ENCODE results near the gene KRT83.
"Not testable (repeated sequence)": the region's sequence is repeated elsewhere in the genome, so short reads cannot be mapped to it uniquely, and the experiment has no call there.

The KRT83 gene

DNA sequence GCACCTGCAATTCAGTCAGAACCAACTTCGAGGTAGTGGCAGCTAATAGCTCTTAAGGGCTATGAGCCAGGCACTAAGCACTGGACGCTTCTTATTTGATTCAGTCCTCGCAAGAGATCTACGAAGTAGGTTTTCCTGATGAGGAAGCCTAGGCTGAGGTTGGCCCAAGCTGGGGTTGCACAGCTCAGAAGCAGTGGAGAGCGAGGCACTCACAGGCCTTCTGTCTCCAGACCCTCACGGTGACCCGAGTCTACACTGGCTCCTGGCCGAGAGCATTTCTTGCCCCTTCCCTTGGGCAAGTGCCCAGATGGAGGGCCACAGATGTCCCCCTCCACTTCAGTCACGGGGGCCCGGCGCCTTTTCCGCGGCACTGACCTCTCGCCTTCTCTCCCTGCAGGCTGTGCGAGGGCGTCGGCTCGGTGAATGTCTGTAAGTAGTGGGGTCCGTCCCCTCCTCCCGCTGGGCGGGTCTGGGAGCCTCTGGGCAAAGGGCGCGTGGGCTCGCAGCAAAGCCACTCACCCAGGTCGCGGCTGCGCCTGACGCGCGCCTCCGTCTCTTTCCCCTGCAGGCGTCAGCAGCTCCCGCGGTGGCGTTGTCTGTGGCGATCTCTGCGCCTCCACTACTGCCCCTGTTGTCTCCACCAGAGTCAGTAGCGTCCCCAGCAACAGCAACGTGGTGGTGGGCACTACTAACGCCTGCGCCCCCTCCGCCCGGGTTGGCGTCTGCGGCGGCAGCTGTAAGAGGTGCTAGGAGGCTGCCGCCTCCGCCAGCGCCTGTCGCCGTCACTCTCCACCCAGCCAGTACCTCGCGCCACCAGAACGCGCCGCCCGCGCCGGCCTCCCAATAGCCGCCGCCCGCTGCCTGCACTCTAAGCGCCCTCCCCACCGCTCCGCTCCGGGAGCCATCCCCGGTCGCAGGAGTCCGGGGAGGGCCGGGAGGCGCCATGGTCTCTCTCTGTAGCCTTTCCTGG lies 13.1 kb downstream of the KRT83 start:
- DNase-seq: peak; percentile 22

DNA sequence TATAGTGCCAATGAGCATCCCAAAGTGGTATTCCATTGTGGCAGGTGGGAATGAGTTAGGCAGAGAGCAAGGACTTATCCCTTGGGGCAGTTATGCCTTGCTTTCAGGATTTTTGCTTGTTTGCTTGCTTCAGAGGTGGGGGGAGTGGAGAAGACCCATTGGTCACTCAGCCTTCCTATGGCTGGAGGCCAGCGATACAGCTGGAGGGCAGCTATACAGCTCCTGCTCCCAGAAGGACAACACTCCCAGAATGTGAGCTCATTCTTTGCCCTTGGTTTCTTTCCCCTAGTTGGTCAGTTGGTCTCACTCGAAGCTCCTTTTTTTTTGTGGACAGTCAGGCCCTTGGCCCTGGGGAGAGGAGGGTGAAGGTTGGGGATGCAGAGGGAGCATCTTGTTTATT lies 14.5 kb downstream of the KRT83 start:
- no peak for DNase-seq

DNA sequence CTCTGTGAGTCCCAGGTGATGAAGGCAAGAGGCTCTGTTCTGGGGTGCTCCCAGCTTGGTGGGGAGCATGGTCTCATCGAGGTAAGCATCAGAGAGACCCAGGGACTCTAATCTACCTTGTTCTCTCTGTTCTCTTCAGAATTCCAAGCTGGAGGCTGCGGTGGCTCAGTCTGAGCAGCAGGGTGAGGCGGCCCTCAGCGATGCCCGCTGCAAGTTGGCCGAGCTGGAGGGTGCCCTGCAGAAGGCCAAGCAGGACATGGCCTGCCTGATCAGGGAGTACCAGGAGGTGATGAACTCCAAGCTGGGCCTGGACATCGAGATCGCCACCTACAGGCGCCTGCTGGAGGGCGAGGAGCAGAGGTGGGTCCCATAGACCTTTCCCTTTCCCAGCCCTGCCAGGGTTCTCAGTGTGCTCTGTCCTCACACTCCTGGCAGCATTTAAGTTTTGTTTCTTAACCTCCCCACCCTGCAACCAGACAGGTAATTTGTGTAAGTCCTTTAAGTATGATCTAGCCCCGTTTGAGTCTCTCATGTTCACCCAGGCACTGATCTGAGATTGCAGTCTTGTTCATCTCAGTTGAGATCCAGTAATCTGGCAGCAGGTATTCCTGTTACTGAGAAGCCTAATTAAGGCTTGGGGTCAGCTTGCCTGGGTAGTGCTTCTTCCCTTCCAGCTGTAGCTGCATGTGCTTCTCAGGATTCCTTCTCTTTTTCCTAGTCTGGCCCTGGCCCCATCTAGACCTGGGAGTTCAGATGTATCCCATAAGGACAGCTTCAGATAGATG lies 15.1 kb downstream of the KRT83 start:
- no peak for DNase-seq

DNA sequence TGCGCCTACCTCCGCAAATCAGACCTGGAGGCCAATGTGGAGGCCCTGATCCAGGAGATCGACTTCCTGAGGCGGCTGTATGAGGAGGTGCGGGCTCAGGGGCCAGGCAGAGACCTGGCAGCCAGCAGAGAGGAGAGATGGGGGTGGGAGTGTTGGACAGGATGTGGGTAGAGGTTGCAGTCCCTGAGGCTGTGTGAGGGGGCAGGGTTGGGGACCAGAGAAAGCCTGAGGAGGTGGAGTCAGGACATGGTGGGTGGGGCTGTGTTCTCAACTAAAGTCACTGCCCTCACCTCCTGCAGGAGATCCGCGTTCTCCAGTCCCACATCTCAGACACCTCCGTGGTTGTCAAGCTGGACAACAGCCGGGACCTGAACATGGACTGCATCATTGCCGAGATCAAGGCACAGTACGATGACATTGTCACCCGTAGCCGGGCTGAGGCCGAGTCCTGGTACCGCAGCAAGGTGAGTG lies 16.2 kb downstream of the KRT83 start:
- not testable (repeated sequence) for DNase-seq

- not testable (repeated sequence) for DNase-seq
Observed at GRCh38 chr12:52302242-52302914, 18.8 kb downstream of the KRT83 start.

GRCh38 chr12:52301721-52302120 lies 19.5 kb downstream of the KRT83 start:
- DNase-seq: not testable (repeated sequence)

DNA sequence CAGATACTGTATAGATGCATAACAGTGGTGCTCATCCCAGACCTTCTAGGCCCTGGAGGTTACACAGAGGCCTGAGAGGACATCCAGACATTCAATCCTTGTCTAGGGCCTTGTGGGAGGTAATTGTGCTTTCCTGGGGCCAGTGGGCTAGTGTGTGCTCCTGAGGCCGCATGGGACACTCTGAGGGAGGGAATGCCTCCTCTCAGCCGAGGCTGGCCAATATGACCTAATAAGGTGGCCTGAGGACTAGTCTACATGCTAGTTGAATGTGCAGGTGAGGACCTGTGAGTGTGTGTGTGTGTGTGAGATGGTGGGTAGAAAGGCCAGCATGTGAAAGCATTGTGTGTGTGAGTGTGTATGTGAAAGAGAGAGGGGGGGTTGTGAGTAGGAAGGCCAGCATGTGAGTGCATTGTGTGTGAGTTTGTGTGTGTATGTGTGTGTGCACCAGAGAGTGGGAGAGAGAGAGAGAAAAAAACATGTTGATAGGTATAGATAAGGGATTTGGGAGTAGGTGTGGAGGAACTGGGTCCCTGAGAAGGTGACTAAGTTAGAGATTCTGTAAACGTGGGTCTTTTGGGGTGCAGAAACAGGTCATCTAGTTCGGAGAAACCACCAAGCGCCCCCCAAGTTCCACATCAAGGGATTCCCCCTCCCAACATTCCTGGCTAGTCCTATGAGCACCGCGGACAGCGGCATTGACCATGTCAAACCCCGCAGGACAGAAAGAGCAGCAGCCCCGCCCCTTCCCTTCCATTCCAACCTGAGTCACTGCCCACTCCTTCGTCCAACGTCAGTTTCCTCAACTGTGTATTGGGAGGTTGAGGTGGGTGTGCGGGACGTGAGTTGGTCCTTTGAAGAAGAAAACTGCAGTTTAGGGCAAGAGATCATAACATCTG lies 20.2 kb downstream of the KRT83 start:
- DNase-seq: no peak

DNA sequence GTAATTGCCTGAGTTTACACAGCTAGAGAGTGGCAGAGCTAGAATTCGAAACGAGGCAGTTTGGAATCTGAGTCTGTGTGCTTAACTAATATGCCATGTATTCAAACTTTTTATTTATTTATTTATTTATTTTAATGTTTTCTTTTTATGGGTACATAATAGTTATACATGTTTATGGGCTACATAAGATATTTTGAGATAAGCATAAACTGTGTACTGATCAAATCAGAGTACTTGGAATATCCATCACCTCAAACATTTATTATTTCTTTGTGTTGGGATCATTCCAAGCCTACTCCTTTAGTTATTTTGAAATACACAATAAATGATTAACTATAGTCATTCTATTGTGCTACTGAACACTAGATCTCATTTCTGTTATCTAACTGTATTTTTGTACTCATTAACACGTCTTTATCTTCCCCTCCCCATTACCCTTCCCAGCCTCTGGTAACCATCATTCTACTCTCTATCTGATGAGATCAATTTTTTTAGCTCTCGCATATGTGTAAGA lies 22.5 kb downstream of the KRT83 start:
- DNase-seq: no peak

DNA sequence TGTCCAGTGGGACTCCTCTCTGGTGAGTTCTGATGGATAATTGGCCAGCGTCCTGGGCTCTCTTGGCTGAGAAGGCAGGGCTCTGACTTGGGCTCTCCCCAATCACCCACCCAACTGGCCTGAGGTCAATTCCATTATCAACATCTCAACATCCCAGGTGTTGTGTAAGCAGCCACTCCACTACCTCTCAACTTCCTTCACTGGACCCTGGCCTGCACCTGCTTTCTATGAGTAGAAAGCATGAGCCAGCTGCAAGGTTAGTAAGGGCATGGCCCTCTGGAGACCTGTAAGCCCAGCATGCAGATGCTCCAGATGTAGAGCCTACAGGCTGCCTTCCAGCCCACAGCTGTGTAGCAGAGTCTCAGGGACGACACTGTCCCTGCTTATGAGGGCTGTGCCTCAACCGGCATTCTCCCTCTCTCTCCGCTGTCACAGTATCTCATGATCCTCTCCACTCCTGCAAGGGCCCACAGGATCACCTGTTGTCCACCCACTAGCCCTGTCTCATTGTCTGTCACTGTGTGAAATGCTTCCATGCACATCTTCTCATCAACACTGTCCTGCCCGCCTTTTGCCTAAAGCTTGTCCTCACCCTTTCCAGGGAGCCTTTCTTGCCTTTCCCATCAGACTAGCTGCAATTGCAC lies 24.5 kb downstream of the KRT83 start:
- no peak for DNase-seq

GRCh38 chr12:52295663-52296062 lies 25.5 kb downstream of the KRT83 start:
- DNase-seq: no peak

DNA sequence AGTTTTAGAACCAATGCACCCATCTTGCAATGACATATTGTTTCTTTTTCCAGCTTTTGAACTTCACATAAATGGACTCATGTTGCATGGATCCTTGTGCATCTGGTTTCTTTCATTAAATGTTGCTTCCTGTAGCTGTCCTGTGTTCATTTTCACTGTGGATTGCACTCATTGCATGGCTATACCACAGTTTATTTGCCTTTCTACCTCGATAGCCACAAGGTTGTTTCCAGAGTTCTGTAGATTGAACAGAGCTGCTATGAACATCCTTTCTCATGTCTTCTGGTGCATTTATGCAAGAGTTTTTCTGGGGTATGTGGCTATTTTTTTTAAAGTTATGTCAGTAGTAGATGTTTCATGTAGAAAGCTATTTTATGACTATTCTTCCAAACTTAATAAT lies 26.4 kb downstream of the KRT83 start:
- no peak for DNase-seq

DNA sequence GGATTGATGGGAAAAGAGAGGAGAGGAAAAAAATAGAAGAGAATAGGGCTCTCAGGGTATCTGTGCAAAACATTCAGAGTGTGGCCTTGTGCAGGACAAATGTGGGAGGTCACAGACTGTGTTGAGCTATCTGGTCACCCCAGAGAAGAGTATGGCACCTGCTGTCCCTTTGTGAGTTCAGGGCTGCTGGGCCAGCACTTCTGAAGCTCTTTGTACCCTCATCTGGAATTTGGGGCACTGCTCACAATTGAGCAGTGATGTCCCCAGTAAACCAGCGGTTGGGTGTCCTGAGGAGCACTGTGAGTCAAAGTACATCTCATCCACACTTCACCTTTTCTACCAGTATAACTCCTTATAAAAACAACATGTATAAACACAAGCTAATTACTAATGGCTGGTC lies 27.3 kb downstream of the KRT83 start:
- DNase-seq: no peak

DNA sequence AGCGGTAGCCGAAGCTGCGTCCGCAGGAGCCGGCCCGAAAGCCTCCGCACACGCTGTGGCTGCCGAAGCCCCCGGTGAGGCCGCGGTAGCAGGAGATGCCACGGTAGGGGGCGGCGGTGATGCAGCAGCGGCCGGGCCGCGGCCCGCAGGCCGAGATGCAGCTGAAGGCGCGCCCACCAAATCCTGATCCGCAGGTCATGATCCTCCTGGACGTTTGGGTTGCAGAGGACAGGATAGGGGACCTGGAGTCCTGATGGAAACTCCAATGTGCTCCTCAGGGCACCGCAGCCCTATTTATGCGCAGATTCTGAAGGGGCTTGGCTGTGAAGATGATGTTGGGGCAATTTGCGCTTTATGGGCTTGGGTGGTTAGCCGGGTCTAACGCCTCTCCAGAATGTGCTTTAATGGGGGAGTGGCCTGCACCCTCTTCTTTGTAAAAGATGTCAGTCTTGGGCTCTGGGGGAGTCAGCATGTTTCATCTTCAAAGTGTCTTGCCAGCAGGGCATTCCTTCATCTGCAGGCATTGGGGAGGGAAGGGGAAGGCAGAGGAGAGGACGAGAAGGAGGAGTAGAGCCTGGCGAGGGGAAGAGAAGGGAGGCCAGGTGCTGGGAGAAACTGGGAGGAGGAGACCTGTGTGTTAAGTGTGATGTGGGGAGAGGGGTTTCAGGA lies 29.8 kb downstream of the KRT83 start, which contains the start of gene KRT81:
Gene KRT81, minus strand, starts transcription at position 268 of the 669 bp plus-strand sequence. Its CDS starts 69 bp downstream, at position 199.
- DNase-seq: no peak

DNA sequence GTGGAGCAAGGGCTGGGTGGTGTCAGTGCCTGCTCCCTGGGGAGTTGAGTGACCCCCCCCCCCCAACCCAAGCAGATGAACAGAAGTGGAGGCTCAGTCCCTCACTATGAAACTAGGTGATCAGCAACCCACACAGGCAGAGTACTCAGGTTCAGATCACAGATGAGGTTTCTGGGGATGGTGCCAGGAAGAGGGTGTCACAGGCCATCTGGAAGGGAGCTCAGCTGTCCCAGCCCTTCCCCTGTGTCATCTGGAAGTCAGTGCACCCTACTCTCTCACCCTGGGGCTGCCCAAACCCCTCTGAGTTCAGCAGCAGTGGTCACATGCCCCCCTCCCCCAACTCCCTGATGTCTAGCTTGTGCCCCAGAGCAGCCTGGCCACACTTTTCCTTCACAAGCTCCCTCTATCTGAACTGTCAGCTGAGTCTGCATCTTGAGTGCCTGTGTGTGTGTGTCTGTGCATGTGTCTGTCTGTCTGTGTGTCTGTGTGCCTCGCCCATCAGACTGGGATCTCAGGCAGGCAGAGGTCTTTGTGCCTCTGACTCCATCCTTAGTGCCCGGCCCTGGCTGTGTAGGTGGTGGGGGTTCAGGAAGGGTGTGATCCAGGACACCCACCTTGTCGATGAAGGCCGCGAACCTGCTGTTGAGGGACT lies 30.6 kb downstream of the KRT83 start:
- DNase-seq: not testable (repeated sequence)

- DNase-seq: not testable (repeated sequence)
Observed at GRCh38 chr12:52287816-52288805, 33.1 kb downstream of the KRT83 start.

DNA sequence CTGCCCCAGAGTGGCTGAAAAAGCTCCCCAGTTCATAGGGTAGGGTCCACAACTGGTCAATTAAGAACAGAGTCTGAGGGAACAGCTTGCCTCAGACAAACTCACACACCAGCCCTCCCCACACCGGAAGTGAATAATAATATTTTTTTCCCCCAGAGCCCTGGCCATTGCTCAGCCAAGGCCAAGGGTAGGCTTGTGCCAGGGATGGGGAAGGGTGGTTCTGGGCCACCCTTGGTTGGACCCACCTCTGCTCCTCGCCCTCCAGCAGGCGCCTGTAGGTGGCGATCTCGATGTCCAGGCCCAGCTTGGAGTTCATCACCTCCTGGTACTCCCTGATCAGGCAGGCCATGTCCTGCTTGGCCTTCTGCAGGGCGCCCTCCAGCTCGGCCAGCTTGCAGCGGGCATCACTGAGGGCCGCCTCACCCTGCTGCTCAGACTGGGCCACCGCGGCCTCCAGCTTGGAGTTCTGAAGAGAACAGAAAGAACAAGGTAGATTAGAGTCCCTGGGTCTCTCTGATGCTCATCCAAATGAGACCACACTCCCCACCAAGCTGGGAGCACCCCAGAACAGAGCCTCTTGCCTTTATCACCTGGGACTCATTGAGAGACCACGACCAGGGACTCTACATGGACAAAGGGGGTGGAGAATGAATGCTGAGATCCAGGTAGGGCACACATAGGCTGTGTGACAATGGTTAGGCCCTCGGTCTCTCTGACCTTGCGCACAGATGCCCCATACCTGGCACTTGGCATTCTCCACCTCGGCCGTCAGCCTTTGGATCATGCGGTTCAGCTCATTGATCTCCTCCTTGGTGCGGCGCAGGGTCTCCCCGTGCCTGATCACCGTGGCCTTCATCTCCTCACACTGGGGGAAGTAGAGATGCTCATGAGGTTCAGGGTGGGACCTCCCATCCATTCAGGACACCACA lies 34.1 kb downstream of the KRT83 start:
- not testable (repeated sequence) for DNase-seq

DNA sequence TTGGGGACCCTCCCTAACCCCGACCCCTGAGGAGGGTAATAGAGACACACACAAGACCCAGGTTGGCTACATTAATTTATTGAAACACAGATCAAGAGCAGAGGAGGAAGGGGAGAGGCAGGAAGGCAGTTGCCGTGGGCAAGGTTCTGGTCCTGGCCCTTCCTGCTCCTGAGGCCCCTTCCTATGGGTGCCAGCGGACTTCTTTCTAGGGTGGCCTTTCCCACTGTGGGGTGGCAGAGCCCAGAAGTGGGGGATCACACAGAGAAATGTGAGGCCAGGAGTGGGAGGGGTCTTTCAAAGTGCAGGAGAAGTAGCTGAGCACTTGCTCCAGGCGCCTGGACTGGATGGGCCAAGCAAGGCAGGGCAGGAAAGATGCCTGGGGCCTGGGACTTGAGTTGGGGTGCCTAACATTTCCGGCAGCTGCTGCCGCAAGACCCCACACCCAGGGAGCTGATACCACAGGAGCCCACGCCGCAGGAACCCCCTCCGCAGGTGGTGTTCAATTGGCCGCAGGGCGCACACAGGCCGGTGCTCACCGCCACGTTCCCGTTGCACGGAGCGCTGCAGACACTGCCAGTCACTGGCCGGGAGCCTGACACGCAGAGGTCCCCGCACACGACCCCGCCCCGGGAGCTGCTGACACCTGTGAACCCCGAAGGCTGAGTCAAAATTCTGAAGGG lies 35.2 kb downstream of the KRT83 start:
- no peak for DNase-seq
